ENCODE data around the gene CHMP6.

The CHMP6 gene

DNA sequence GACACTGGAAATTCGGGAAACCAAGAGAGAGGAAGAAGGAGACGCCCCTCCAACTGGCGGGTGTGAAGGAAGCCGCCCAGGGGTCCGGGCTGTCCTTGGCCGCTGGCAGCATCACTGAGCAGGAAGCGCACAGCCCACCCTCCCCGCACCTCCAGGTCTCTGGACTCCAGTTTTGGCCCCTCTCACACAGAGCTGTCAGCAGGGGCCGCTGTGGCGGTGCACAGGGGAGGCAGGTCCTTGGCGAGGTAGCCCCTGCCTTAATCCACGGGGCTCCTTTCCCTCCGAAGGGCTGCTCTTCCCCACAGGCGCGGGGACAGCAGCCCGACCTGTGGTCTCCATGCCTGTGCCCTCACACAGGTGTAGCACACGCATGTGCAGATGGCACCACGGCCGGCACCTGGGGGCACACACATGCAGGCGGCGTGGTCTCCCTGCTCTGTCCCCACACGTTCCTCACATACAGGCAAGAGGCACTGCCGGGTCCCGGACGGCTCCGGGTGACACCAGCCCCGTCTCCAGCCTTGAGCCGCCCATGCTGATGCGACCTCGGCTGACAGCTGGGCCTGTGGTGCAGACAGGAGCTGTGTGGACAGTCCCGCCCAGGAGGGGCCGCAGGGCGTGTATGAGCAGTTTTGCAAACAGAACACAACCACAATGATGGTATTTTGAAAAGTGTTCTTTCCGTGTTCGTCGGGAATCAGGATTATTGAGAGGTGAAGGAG is 26.6 kb upstream of the CHMP6 start:
- Histone ChIP-seq H3K4me3 (ENCODE audit: low read depth in 1 of 2, low read length in 1 of 2) (no peak overlapping the region), H3K4me1 (ENCODE audit: control insufficient read depth in 1 of 2, insufficient read depth in 1 of 2, low read depth in 1 of 2, low read length in 1 of 2) (peaks cover 4 to 6% of the 10 kb centered on the region in 2 experiments), H3K27me3 (peaks cover 3% of the 10 kb centered on the region), H3K27ac (no peak overlapping the region), H3K36me3 (peaks cover 42% of the 10 kb centered on the region), H3K9me3 (no peaks in the 10 kb centered on the region)
- TF ChIP-seq, protein P1, sequence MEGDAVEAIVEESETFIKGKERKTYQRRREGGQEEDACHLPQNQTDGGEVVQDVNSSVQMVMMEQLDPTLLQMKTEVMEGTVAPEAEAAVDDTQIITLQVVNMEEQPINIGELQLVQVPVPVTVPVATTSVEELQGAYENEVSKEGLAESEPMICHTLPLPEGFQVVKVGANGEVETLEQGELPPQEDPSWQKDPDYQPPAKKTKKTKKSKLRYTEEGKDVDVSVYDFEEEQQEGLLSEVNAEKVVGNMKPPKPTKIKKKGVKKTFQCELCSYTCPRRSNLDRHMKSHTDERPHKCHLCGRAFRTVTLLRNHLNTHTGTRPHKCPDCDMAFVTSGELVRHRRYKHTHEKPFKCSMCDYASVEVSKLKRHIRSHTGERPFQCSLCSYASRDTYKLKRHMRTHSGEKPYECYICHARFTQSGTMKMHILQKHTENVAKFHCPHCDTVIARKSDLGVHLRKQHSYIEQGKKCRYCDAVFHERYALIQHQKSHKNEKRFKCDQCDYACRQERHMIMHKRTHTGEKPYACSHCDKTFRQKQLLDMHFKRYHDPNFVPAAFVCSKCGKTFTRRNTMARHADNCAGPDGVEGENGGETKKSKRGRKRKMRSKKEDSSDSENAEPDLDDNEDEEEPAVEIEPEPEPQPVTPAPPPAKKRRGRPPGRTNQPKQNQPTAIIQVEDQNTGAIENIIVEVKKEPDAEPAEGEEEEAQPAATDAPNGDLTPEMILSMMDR (IDR thresholded peaks at IDR 0.05) = no peak

GRCh38 chr17:80965606-80966005 is 26.0 kb upstream of the CHMP6 start:
- Histone ChIP-seq H3K27me3 (peaks cover 9% of the 10 kb centered on the region), H3K4me1 (ENCODE audit: control insufficient read depth in 1 of 2, insufficient read depth in 1 of 2, low read depth in 1 of 2, low read length in 1 of 2) (peaks cover 9 to 11% of the 10 kb centered on the region in 2 experiments), H3K27ac (no peak overlapping the region), H3K36me3 (peaks cover 36% of the 10 kb centered on the region), H3K4me3 (ENCODE audit: low read depth in 1 of 2, low read length in 1 of 2) (no peak overlapping the region), H3K9me3 (no peaks in the 10 kb centered on the region)
- TF ChIP-seq, protein P1 (IDR thresholded peaks at IDR 0.05) = no peak

GRCh38 chr17:80967404-80967872 is 24.2 kb upstream of the CHMP6 start:
- peaks cover 19% of the 10 kb centered on the region for H3K27me3 ChIP-seq
- H3K4me1 ChIP-seq (ENCODE audit: control insufficient read depth in 1 of 2, insufficient read depth in 1 of 2, low read depth in 1 of 2, low read length in 1 of 2) = peaks cover 9 to 11% of the 10 kb centered on the region in 2 experiments
- H3K36me3 ChIP-seq = peaks cover 25% of the 10 kb centered on the region
- H3K27ac ChIP-seq = no peak overlapping the region
- no peak overlapping the region for H3K4me3 ChIP-seq (ENCODE audit: low read depth in 1 of 2, low read length in 1 of 2)
- TF ChIP-seq, protein P1 (IDR thresholded peaks at IDR 0.05) = no peak
- no peaks in the 10 kb centered on the region for H3K9me3 ChIP-seq

GRCh38 chr17:80968602-80969029 is 23.0 kb upstream of the CHMP6 start:
- Histone ChIP-seq H3K4me1 (ENCODE audit: control insufficient read depth in 1 of 2, insufficient read depth in 1 of 2, low read depth in 1 of 2, low read length in 1 of 2) (peaks cover 9 to 11% of the 10 kb centered on the region in 2 experiments), H3K27me3 (peaks cover 19% of the 10 kb centered on the region), H3K27ac (no peak overlapping the region), H3K36me3 (peaks cover 20% of the 10 kb centered on the region), H3K4me3 (ENCODE audit: low read depth in 1 of 2, low read length in 1 of 2) (no peak overlapping the region), H3K9me3 (no peaks in the 10 kb centered on the region)
- TF ChIP-seq, protein P1 (IDR thresholded peaks at IDR 0.05) = no peak

GRCh38 chr17:80969030-80969673 is 22.5 kb upstream of the CHMP6 start:
- TF ChIP-seq, protein P1 (IDR thresholded peaks at IDR 0.05) = no peak
- Histone ChIP-seq H3K9me3 (no peaks in the 10 kb centered on the region), H3K27me3 (peaks cover 19% of the 10 kb centered on the region), H3K4me1 (ENCODE audit: control insufficient read depth in 1 of 2, insufficient read depth in 1 of 2, low read depth in 1 of 2, low read length in 1 of 2) (peaks cover 9 to 11% of the 10 kb centered on the region in 2 experiments), H3K36me3 (peaks cover 19% of the 10 kb centered on the region), H3K27ac (no peak overlapping the region), H3K4me3 (ENCODE audit: low read depth in 1 of 2, low read length in 1 of 2) (no peak overlapping the region)

Data from neutrophil (primary cell).